Keratinocyte (primary cell): ENCODE data around the gene TTC39B. TPM values are rescaled to one million over a fixed set of nuclear protein-coding genes. Genes with fewer than 3 reads are reported as not detected.

ENCODE experiments used
- DNase-seq: peaks from one replicate; pipeline ENCODE4 v3.0.0-alpha.2; 2011; ENCODE audit warnings: low read depth, missing footprints, low spot score
- FAIRE-seq: peaks from 2 replicates; lab custom pipeline; 2011; peaks lifted over from hg19 to GRCh38; lab: Jason Lieb, UNC
- H2AFZ ChIP-seq: 2 replicates; pipeline ENCODE4 v1.6.0; 2012; ENCODE audit warnings: low read length, control low read depth, inconsistent platforms; ENCODE audit not compliant: control insufficient read depth
- H3K27ac ChIP-seq: 2 replicates; pipeline ENCODE4 v1.5.1; 2011; ENCODE audit warnings: low read length; ENCODE audit not compliant: control insufficient read depth, insufficient read depth
- H3K27me3 ChIP-seq: 3 replicates; pipeline ENCODE4 v1.6.0; 2011; ENCODE audit warnings: low read length; ENCODE audit not compliant: control insufficient read depth, insufficient read depth; ENCODE audit errors: extremely low read depth
- H3K36me3 ChIP-seq, 2 experiments: 2 replicates in 1 of 2; 3 replicates in 1 of 2; pipeline ENCODE4 v1.5.1; 2011; ENCODE audit warnings: low read length in 2 of 2, mild to moderate bottlenecking in 1 of 2; ENCODE audit not compliant: control insufficient read depth in 2 of 2, insufficient read depth in 2 of 2; ENCODE audit errors: extremely low read depth in 1 of 2
- H3K4me1 ChIP-seq: 3 replicates; pipeline ENCODE4 v1.5.1; 2011; ENCODE audit warnings: low read length; ENCODE audit not compliant: control insufficient read depth, insufficient read depth; ENCODE audit errors: extremely low read depth
- H3K4me2 ChIP-seq: 3 replicates; pipeline ENCODE4 v1.6.0; 2011; ENCODE audit warnings: low read depth, low read length; ENCODE audit not compliant: control insufficient read depth, insufficient read depth; ENCODE audit errors: extremely low read depth
- H3K4me3 ChIP-seq, 3 experiments: fragments of 200-600 bp in 1 of 3; sonication (generic) in 1 of 3; 2 replicates in 2 of 3; 3 replicates in 1 of 3; pipeline ENCODE4 v1.5.1; 2011 to 2016; ENCODE audit warnings: low read length in 3 of 3, mild to moderate bottlenecking in 3 of 3, control low read depth in 2 of 3, inconsistent platforms in 1 of 3, low read depth in 1 of 3, mixed read lengths in 1 of 3, mixed run types in 1 of 3, moderate library complexity in 1 of 3; ENCODE audit not compliant: control insufficient read depth in 2 of 3, insufficient read depth in 2 of 3; ENCODE audit errors: extremely low read depth in 1 of 3
- H3K79me2 ChIP-seq: 2 replicates; pipeline ENCODE4 v1.6.0; 2012; ENCODE audit warnings: low read length; ENCODE audit not compliant: control insufficient read depth, insufficient read depth
- H3K9ac ChIP-seq: 3 replicates; pipeline ENCODE4 v1.6.0; 2011; ENCODE audit warnings: low read length; ENCODE audit not compliant: control insufficient read depth, insufficient read depth; ENCODE audit errors: extremely low read depth
- H3K9me1 ChIP-seq: 3 replicates; pipeline ENCODE4 v1.6.0; 2011; ENCODE audit warnings: low read length; ENCODE audit not compliant: control insufficient read depth, insufficient read depth; ENCODE audit errors: extremely low read depth
- H3K9me3 ChIP-seq: 2 replicates; pipeline ENCODE4 v1.5.1; 2012; ENCODE audit warnings: low read depth, low read length; ENCODE audit not compliant: control insufficient read depth
- H4K20me1 ChIP-seq: 3 replicates; pipeline ENCODE4 v1.6.0; 2011; ENCODE audit warnings: low read length; ENCODE audit not compliant: control insufficient read depth, insufficient read depth; ENCODE audit errors: extremely low read depth
- CTCF ChIP-seq, 3 experiments: IDR thresholded peaks in 1 of 3; conservative IDR thresholded peaks in 1 of 3; optimal IDR thresholded peaks in 1 of 3; 2 replicates in 2 of 3; 3 replicates in 1 of 3; pipeline versions ENCODE3 to v1.5.1; 2011; ENCODE audit warnings: low read length in 3 of 3, mild to moderate bottlenecking in 3 of 3, moderate library complexity in 2 of 3, control low read depth in 1 of 3, inconsistent platforms in 1 of 3; ENCODE audit not compliant: insufficient read depth in 2 of 3; ENCODE audit errors: extremely low read depth in 1 of 3
- EZH2 ChIP-seq: IDR thresholded peaks from one replicate; pipeline ENCODE4 v1.6.1; 2012; ENCODE audit warnings: inconsistent platforms, mild to moderate bottlenecking, low read length, moderate library complexity
- dilution Hi-C: fragments of 300-500 bp; cut with MboI; formaldehyde crosslinking; loops from one replicate; pipeline ENCODE4 v1.7.0; 2020; ENCODE audit warnings: low sequenced_read_pairs; ENCODE audit not compliant: extremely low pct_ligation_motif_present
- polyA plus RNA-seq, 5 experiments: library from polyadenylated mRNA; depleted of rRNA in 3 of 5; stranded (reverse) in 3 of 5; stranded (forward) in 1 of 5; unstranded in 1 of 5; fragments of >200 nt; gene quantifications; 1 replicate in 1 of 5; 2 replicates in 3 of 5; 3 replicates in 1 of 5; pipeline versions ENCODE4 v1.2.1 to v1.2.3, GENCODE V29; 2011 to 2012; ENCODE audit warnings: missing spikeins in 2 of 5, low read depth in 1 of 5, low replicate concordance in 1 of 5

The TTC39B gene
- polyA plus RNA-seq, 1 donor (not counting 4 experiments of a cell fraction or from before 2014, with no cell fraction given), result 9.7 TPM

GRCh38 chr9:15137658-15138356, 169.2 kb downstream of the TTC39B start:
- H4K20me1 ChIP-seq, result no peaks in the 10 kb centered on the region
- no peaks in the 10 kb centered on the region for H3K27me3 ChIP-seq
- H3K27ac ChIP-seq, result no peak overlapping the region
- no peak overlapping the region for H3K4me3 ChIP-seq
- no peaks in the 10 kb centered on the region for H3K9me1 ChIP-seq
- H3K36me3 ChIP-seq, result no peaks in the 10 kb centered on the region
- dilution Hi-C loops, result no loop called here
- DNase-seq (no peak), FAIRE-seq (no peak)
- no peak overlapping the region for H2AFZ ChIP-seq
- H3K4me1 ChIP-seq, result no peaks in the 10 kb centered on the region
- H3K4me2 ChIP-seq, result no peak overlapping the region
- no peak for TF ChIP-seq CTCF (optimal IDR thresholded peaks at IDR 0.05 in 1 of 3, IDR thresholded peaks at IDR 0.05 in 1 of 3, conservative IDR thresholded peaks at IDR 0.05 in 1 of 3; ENCODE audit: extremely low read depth in 1 of 3, insufficient read depth in 2 of 3, low read length in 3 of 3)
- TF ChIP-seq EZH2, result no peak
- no peaks in the 10 kb centered on the region for H3K79me2 ChIP-seq
- no peaks in the 10 kb centered on the region for H3K9me3 ChIP-seq
- H3K9ac ChIP-seq, result no peak overlapping the region

GRCh38 chr9:15137089-15137488, 169.9 kb downstream of the TTC39B start:
- Histone ChIP-seq H2AFZ (no peak overlapping the region), H3K27me3 (no peaks in the 10 kb centered on the region), H4K20me1 (no peaks in the 10 kb centered on the region), H3K4me2 (no peak overlapping the region), H3K27ac (no peak overlapping the region), H3K36me3 (no peaks in the 10 kb centered on the region), H3K79me2 (no peaks in the 10 kb centered on the region), H3K4me3 (no peak overlapping the region), H3K4me1 (no peaks in the 10 kb centered on the region), H3K9ac (no peak overlapping the region), H3K9me1 (no peaks in the 10 kb centered on the region), H3K9me3 (no peaks in the 10 kb centered on the region)
- FAIRE-seq, result no peak
- dilution Hi-C loops, result no loop called here
- DNase-seq, result no peak
- no peak for TF ChIP-seq EZH2

GRCh38 chr9:15136646-15137045, 170.4 kb downstream of the TTC39B start:
- H3K9me3 ChIP-seq, result no peaks in the 10 kb centered on the region
- H3K27ac ChIP-seq, result no peak overlapping the region
- H3K4me2 ChIP-seq, result no peak overlapping the region
- no peak overlapping the region for H3K4me3 ChIP-seq
- H3K79me2 ChIP-seq, result no peaks in the 10 kb centered on the region
- FAIRE-seq, result no peak
- H3K27me3 ChIP-seq, result no peaks in the 10 kb centered on the region
- H3K9ac ChIP-seq, result no peak overlapping the region
- H3K4me1 ChIP-seq, result no peaks in the 10 kb centered on the region
- dilution Hi-C loops, result no loop called here
- no peaks in the 10 kb centered on the region for H3K9me1 ChIP-seq
- H2AFZ ChIP-seq, result no peak overlapping the region
- H3K36me3 ChIP-seq, result no peaks in the 10 kb centered on the region
- no peak for DNase-seq
- TF ChIP-seq EZH2 (no peak), CTCF (optimal IDR thresholded peaks at IDR 0.05 in 1 of 3, IDR thresholded peaks at IDR 0.05 in 1 of 3, conservative IDR thresholded peaks at IDR 0.05 in 1 of 3; ENCODE audit: extremely low read depth in 1 of 3, insufficient read depth in 2 of 3, low read length in 3 of 3) (no peak)
- no peaks in the 10 kb centered on the region for H4K20me1 ChIP-seq
